HG02571 (cell line): ENCODE data around the gene MRPL48.
A peak's percentile ranks its signal among the peaks of the same experiment; 100 is the strongest.
"Not testable (repeated sequence)": the region's sequence is repeated elsewhere in the genome, so short reads cannot be mapped to it uniquely, and the experiment has no call there.

Experiments
- ATAC-seq: cut with Tn5 transposase; IDR thresholded peaks from one replicate; pipeline ENCODE4 v1.9.1; 2021; ENCODE audit warnings: mild to moderate bottlenecking, moderate library complexity; ENCODE audit not compliant: unreplicated experiment

Gene MRPL48

DNA sequence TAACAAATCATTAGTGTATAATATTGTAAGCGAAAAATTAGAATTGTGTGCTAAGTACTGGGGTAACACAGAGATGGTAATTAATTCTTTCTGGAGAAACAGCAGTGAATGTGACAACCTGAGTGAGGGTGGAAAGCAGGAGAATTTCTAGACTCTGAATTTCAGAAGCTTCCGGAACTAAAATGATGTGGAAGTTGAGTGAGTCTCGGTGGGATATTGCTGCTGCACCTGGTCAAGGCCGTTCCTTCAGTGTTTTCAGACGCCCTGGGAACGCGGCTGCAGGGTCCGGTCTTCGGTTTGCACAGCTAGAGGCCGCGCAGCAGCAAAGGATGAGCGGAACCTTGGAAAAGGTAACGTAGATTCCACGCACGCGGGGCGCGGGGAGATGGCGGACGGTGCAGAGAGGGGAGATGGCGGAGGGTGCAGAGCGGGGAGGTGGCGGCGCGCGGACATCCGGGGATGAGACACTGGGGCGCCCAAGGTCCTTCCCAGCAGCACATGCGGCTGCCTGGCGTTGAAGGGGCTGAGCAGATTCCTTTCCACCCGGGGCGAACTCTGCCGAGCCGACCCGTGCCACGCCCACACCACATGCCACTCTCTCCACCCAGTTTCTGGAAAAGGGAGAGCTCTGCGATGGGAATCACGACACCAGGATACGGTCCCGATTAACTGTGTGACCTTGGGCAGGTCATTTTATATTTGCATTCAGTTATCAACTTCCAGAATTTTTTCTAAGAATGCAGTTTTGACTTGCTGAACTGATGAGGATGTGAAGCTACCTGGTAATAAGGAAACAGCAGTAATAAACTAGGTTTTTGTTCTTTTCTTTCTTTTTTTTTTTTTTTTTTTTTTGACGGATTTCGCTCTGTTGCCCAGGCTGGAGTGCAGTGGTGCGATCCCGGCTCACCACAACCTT is at the start of gene MRPL48:
MRPL48 (plus strand) TSS at position 232 of the 916 bp plus-strand sequence; CDS start at position 330, 98 bp downstream.
- ATAC-seq = peak; percentile 91

DNA sequence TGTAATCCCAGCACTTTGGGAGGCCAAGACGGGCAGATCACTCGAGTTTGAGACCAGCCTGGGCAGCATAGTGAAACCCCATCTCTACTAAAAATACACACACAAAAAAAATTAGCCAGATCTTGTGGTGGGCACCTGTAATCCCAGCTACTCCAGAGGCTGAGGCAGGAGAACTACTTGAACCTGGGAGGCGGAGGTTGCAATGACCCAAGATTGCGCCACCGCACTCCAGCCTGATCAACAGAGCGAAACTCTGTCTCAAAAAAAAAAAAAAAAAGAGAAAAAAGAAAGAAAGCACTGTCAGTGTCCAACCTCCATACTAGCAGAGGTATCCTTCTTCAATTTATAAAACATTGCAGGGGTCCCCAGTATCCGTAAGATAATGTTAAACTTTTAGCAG is 44.6 kb upstream of the MRPL48 start:
- ATAC-seq = no peak

DNA sequence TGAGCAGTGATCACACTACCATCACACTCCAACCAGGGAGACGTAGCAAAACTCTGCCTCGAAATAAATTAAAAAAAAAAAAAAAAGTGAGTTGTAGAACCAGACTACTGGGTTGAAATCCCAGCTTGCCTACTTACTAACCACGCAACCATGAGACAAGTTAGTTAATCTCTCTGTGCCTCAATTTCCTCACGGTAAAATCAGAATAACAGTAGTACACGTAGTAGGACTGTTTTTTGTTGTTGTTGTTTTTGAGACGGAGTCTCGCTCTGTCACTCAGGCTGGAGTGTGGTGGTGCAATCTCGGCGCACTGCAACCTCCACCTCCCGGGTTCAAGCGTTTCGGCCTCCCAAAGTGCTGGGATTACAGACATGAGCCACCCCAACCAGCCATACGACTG is 41.0 kb upstream of the MRPL48 start:
- no peak for ATAC-seq

DNA sequence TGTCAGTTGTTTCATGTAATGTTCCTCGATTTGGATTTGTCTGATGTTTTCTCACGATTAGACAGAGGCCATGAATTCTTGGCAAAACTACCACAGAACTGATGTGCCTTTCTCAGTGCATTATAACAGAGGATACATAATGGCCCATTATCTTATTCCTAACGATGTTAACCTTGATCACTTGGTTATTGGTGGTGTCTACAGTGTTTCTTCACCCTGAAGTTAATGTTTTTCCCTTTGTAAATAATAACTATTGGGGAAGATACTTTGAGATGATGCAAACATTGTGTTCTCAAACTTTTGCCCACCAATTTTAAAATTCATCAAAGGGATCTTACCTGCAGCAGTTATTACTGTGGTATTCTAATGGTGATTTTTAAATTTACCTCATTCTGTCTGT is 39.9 kb upstream of the MRPL48 start:
- no peak for ATAC-seq

DNA sequence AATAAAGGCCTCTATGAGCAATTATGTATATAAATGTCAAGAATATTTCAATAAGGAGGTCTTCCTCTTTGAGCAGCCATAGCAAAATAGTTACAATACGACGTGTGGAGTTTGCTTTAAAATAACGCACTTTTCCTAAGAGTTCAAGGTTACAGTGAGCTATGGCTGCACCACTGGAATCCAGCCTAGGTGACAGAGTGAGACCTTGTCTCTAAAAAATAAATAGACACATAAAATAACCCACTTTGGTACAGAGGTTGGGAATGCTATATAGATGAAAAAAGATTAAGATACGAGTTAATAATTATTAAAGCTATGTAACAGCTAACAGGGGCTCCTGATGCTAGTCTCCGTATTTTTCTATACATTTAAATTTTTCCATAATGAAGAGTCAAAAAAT is 39.4 kb upstream of the MRPL48 start:
- no peak for ATAC-seq

DNA sequence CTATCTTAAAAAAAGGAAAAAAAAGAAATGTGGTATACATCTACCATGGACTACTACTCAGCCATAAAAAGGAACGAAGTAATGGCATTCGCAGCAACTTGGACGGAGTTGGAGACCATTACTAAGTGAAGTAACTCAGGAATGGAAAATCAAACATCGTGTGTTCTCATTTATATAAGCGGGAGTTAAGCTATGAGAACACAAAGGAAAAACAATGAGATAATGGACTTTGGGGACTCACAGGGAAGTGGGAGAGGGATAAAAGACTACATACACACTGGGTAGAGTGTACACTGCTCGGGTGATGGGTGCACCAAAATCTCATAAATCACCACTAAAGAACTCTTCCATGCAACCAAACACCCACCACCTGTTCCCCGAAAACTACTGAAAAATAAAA is 38.6 kb upstream of the MRPL48 start:
- ATAC-seq = no peak

DNA sequence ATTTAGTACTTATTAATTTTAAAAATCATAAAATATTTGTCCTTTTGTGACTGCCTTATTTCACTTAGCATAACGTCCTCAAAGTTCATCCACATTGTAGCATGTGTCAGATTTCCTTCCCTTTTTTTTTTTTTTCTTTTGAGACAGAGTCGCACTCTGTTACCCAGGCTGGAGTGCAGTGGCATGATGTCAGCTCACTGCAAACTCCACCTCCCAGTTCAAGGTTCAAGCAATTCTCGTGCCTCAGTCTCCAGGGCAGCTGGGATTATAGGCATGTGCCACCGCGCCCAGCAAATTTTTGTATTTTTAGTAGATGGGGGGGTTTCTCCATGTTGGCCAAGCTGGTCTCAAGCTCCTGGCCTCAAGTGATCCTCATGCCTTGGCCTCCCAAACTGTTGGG is 37.4 kb upstream of the MRPL48 start:
- no peak for ATAC-seq

DNA sequence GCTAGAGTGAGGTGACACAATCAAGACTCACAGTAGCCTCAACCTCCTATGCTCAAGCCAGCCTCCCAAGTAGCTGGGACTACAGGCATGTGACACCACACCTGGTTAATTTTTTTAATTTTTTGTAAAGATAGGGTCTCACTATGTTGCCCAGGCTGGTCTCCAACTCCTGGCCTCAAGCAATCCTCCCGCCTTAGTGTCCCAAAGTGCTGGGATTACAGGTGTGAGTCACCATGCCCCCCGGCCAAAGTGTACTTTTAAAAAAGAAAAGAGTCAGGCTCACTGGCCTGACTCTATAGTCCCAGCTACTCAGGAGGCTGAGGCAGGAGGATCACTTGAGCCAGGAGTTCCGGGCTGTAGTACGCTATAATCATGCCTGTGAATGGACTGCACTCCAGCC is 36.8 kb upstream of the MRPL48 start:
- not testable (repeated sequence) for ATAC-seq

DNA sequence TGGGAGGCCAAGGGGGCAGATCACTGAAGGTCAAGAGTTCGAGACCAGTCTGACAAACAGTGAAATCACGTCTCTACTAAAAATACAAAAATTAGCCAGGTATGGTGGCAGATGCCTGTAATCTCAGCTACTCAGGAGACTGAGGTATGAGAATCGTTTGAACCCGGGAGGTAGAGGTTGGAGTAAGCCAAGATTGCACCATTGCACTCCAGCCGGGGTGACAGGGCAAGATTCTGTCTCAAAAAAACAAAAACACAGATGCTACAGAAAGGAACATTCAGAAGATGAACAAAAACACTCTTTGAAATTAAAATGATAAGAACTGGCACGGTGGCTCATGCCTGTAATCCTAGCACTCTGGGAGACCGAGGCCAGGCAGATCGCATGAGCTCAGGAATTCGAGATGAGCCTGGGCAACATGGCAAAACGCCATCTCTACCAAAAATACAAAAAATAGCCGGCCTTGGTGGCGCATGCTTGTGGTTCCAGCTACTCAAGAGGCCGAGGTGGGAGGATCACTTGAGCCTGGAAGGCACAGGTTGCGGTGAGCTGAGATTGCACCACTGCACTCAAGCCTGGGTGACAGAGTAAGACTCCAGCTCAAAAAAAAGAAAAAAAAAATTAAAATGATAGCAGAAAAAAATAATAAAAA is 35.3 kb upstream of the MRPL48 start:
- ATAC-seq = no peak

DNA sequence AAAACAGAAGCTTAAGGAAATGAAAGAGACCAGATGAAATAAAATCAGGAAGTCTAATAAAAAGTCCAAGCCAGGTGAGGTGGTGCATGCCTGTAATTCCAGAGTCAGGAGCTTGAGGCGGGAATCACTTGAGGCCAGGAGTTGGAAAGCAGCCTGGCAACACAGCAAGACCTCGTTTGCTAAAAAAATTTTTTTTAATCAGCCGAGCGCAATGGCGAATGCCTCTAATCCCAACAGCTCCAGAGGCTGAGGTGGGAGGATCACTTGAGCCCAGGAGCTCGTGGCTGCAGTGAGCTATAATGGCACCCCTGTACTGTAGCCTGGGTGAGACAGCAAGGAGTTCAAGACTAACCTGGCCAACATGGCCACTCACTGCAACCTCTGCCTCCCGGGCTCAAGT is 34.8 kb upstream of the MRPL48 start:
- ATAC-seq = no peak

DNA sequence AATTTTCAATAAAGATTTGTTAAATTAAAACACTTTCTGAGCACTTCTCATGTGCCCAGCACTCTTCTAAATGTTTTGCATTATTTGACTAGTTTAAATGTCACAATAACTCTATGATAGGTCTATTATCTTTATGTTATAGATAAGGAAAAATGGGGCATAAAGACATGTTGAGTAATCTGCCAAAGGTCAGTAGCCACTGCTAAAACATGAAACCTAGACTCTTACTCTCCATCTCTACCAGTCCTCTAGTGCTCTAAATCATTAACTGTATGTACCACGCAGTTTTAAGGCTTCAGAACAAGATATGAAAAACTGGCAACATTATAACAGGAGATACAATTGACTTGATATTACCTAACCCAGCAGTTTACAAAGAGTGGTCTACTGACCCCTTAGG is 33.7 kb upstream of the MRPL48 start:
- ATAC-seq = no peak

DNA sequence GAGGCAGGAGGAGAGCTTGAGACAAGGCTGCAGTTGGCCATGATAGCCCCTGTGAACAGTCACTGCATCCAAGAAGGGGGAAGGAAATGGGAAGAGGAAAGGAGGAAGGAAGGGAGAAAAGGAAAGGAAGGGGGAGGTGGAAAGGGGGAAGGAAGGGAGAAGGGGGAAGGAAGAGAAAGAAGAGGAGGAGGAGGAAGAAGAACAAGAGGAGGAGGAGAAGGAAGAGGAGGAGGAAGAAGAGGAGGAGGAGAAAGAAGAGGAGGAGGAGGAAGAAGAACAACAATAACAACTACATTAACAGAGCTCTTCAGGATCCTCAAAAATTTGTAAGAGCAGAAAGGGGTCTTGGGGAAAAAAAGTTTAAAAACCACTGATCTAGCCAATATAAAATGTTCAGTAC is 32.0 kb upstream of the MRPL48 start:
- ATAC-seq = no peak

DNA sequence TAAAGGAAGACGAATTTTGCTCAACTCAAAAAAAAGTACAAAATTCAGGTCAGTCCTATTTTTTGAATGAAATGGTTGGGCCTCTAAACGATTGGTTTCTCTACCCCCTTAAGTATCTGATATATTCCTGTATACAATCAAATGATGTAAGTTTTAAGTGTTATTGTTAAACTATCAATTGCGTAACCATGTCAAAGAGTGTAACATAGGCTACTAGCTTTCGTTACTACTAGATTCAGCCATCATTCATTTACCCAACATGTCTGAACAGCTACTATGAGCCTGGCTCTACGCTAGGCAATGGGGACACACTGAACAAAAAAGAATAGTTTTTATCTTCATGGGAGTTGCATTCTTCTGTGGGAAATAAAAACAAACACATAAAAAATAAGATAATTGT is 30.1 kb upstream of the MRPL48 start:
- ATAC-seq = no peak

DNA sequence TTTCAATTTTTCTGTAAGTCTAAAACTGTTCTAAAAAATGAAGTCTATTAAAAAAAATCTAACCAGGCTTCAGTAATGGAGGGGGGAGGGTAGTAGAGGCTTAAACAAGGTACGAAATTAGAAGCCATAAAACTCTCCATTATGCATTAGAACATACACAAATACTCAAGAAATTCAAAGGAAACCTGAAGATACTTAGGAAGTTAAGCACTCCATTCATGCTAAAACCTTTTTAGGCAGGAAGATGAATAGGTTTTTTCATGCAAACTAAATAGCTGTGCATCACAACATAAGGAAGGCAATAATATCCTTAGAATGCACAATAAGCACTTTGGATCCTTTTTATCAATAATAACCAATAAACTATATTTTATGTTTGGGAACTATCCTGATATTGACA is 29.2 kb upstream of the MRPL48 start:
- ATAC-seq = no peak

DNA sequence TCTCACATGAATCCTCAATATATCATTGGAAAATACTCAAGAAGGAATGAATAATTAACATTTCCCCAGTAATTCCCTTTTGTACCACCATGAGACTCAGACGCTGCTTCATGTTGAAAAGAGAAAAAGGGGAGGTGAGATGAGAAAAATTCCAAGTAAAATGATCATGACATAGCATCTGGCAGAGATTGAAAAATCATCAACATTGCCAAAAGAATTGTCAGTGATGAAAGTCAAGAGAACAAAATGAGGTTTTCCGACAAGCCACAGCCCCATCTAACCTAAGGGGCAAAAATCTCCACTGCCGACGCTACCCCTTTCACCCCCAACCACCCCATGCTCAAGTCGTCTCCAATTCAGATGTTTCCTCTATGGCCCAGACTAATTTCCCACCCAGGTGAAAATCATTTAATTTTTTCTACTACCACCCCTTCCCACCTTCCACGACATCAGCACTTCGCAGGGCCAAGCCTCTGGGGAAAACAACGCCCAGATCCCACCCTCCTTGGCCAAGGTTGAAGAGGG is 28.0 kb upstream of the MRPL48 start:
- no peak for ATAC-seq

DNA sequence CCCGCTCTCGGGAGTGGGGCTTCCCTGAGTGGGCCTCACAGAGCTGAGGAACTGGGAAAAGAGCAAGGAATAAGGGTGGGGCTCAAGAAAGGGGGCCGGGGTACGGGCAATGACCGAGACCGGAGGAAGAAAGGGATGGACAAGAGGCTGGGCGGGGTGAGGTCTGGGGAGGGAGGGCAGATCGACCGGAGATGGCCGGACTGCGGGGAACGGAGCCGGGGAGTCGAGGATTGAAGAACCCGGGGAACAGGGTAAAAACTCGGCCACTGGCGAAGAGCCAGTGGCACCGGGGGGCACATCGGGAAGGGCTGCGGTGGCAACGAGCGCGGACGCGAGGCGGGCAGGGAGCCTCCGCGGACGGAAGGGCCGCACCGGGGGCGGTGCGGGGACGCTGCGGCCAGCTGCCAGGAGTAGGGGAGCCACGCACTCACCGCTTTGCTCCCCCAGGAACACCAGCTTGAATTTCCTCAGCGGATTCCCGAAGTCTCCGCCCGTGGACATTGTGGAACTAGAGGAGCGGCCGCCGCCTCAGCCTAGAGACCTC is 27.5 kb upstream of the MRPL48 start:
- ATAC-seq = peak; percentile 7

DNA sequence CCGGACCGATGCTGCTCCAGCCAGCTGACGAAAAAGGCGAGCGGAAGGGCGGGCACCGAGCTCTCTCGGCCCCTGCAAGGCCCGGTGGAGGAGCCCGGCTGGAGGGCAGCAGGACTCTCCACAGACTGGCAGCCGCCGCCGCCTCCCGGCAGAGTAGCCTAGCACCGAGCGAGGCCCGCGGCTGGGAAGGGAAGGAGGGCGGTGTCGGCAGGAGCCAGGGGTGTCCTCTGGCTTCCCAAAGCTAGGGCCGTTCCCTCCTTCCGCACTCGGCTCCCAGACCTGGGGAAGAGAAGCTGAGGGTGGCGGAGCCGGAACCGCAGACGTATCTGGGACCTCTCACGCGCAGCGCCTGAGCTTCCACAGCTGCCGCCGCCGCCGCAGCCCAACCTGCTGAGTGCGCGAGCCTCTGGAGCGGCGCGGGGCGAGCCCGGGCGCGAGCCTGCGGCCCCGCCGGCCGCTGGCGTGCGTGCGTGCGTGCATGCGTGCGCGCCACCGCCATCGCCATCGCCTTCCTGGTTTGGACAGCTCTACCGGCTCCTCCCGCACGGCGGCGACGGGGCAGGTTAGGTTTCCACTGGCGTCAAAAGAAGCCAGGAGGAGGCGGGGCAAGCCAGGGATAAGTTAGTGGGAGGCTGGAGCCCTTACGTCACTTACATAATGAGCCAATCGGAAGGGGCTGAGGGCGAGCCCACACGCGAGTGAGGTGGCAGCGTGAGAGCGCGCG is 26.8 kb upstream of the MRPL48 start, which contains the start of gene RAB6A:
RAB6A (minus strand) TSS at position 396 of the 724 bp plus-strand sequence. CDS start 439 bp downstream, outside the sequence.
- peak; percentile 94 for ATAC-seq

DNA sequence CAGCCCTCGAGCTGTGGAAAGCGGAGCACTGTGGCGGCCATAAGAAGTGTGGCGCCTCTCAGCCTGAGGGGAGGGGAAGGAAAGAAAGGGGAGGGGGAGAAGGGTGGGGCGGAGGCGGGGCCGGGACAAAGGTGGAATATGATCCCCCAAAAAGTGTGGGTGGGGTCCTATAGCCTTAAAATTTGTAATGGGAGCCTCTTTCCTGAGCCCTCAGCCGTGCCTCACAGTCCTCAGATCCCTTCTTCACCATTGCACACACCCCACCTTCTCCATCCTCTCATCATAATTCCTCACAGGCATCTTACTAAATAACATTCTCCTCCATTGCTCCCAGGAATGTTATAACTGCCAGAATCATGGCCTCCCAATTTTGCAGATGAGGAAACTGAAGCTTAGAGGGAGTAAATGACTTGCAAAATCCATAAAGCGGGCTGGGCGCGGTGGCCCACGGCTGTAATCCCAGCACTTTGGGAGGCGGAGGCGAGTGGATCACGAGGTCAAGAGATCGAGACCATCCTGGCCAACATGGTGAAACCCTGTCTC is 26.2 kb upstream of the MRPL48 start:
- no peak for ATAC-seq

DNA sequence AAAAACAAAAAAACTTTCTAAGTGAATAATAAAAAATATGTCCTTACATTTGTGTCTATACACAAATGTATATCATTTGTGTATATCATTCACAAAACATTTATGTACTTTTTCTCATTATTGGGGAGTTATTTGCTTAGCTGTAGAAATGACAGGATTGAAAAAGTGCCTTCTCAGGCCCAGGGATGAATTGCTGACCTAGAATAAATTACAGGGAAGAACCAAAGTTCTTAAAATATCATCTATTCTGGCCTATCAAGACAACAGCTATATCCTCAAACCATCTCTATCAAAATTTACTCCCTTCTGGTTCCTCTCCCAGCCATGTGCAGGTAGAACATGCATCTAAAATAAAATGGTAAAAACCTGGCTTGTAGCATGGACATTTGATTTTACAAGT is 24.9 kb upstream of the MRPL48 start:
- no peak for ATAC-seq

DNA sequence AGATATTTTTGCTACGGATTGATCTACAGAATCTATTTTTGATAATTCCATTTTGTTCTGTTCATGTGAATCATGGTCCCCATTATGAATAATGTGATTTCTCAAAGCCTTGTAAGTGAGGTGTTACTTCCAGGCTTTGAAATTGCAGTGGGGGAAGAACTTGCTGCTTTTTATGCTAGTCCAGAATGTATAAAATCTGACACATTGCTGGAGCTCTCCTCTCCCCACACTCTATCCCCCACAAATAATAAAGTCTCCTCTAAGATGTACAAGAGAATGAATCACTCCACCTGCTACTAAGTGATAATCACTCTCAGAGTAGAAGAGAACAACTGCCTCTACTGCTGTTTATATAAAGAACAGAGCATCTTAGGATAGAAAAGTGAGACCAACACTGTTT is 20.9 kb upstream of the MRPL48 start:
- ATAC-seq = no peak

DNA sequence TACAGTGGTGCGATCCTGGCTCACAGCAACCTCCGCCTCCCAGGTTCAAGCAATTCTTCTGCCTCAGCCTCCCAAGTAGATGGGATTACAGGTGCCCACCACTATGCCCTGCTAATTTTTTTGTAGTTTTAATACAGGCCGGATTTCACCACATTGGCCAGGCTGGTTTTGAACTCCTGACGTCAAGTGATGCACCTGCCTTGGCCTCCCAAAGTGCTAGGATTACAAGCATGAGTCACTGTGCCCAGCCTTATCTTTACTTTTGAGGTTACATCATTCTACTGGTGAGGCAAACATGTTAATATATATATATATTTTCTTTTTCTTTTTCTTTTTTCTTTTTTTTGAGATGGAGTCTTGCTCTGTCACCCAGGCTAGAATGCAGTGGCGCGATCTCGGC is 16.9 kb upstream of the MRPL48 start:
- not testable (repeated sequence) for ATAC-seq
